Activated effector memory CD4-positive, alpha-beta T cell treated with anti-CD3 and anti-CD28 coated beads, Interleukin-2, amount 50 U/mL, for 16 hours (primary cell): Measurements from ENCODE around the gene RNF215.
A peak's percentile ranks its signal among the peaks of the same experiment; 100 is the strongest.

ENCODE experiments used
- DNase-seq: peaks from one replicate; pipeline ENCODE4 v3.0.0-alpha.2; 2020

The RNF215 gene

GRCh38 chr22:30393885-30394284 lies 6.7 kb upstream of the RNF215 start:
- DNase-seq, result no peak

GRCh38 chr22:30393322-30393680 lies 6.1 kb upstream of the RNF215 start:
- DNase-seq, result no peak

- DNase-seq, result no peak
These were observed 5.6 kb upstream of the RNF215 start for GRCh38 chr22:30392661-30393321.

GRCh38 chr22:30390974-30391691 lies 3.9 kb upstream of the RNF215 start:
- peak; percentile 91 for DNase-seq

GRCh38 chr22:30386608-30386959 lies 627 bp downstream of the RNF215 start:
- no peak for DNase-seq

- no peak for DNase-seq
These were observed 1.3 kb downstream of the RNF215 start for GRCh38 chr22:30385942-30386341.

- DNase-seq, result no peak
These were observed 4.2 kb downstream of the RNF215 start for GRCh38 chr22:30383061-30383460.

GRCh38 chr22:30382340-30382739 lies 4.9 kb downstream of the RNF215 start:
- no peak for DNase-seq

GRCh38 chr22:30381264-30381663 lies 5.9 kb downstream of the RNF215 start:
- no peak for DNase-seq

GRCh38 chr22:30380011-30380410 lies 7.2 kb downstream of the RNF215 start:
- DNase-seq, result no peak

GRCh38 chr22:30375312-30375849 lies 11.8 kb downstream of the RNF215 start:
- no peak for DNase-seq

GRCh38 chr22:30373331-30374325 lies 13.6 kb downstream of the RNF215 start:
- DNase-seq, result no peak

- DNase-seq, result no peak
These were observed 14.3 kb downstream of the RNF215 start for GRCh38 chr22:30372915-30373314.

GRCh38 chr22:30371981-30372380 lies 15.2 kb downstream of the RNF215 start:
- DNase-seq, result no peak

GRCh38 chr22:30371321-30371720 lies 15.9 kb downstream of the RNF215 start:
- DNase-seq, result no peak

- DNase-seq, result no peak
These were observed 16.5 kb downstream of the RNF215 start for GRCh38 chr22:30370641-30371230.

GRCh38 chr22:30368420-30368819 lies 18.8 kb downstream of the RNF215 start:
- no peak for DNase-seq

GRCh38 chr22:30365891-30366290 lies 21.3 kb downstream of the RNF215 start:
- DNase-seq, result no peak

GRCh38 chr22:30362651-30363281 lies 24.4 kb downstream of the RNF215 start:
- DNase-seq, result no peak

- DNase-seq, result no peak
These were observed 25.1 kb downstream of the RNF215 start for GRCh38 chr22:30361916-30362650.

- DNase-seq, result no peak
These were observed 28.7 kb downstream of the RNF215 start for GRCh38 chr22:30358541-30358940.
